Activated CD8-positive, alpha-beta memory T cell treated with anti-CD3 and anti-CD28 coated beads, Interleukin-2, amount 50 U/mL, for 48 hours (primary cell): Measurements from ENCODE around the gene SLC17A3.

ENCODE experiments used
- DNase-seq: peaks from one replicate; pipeline ENCODE4 v3.0.0-alpha.2; 2020

The SLC17A3 gene

GRCh38 chr6:25835442-25836283 lies 38.4 kb downstream of the SLC17A3 start:
- no peak for DNase-seq

- DNase-seq, result no peak
Observed at GRCh38 chr6:25834950-25835349, 39.1 kb downstream of the SLC17A3 start.

- DNase-seq, result no peak
Observed at GRCh38 chr6:25833136-25833535, 40.9 kb downstream of the SLC17A3 start.

DNA sequence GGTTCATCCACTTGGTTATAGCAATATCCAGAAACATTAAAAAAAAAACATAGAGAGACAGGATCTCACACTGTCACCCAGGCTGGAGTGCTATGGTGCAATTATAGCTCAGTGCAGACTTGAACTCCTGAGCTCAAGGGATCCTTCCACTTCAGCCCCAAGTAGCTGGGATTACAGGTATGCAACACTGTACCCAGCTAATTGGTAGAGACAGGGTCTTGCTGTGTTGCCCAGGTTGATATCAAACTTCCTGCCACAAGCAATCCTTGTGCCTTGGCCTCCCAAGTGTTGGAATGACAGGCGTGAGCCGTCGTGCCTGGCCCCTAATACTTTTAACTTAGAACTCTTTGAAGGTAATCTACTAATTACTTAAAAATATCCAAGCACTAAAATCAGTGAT lies 41.4 kb downstream of the SLC17A3 start:
- DNase-seq, result no peak

DNA sequence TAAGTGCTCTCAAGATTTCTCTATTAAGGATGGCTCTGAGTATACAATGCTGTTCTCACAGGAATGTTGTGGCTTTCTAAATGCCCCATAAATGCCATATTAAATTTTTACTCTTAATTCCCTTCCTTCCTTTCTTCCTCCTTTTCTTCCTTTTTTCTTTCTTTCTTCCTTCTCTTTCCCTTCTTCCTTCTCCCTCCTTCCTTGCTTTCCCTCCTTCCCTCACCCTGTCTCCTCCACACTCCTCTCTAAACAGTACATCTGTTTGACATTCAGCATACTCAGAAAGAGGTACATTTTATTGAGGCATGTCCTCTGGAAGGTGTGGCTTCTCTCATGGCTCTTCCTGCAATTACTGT lies 41.8 kb downstream of the SLC17A3 start:
- no peak for DNase-seq

GRCh38 chr6:25831532-25832306 lies 42.3 kb downstream of the SLC17A3 start, which contains the start of gene SLC17A1:
SLC17A1 (minus strand) TSS chr6:25832052; CDS start chr6:25830557, 1,495 bp downstream.
- no peak for DNase-seq

- no peak for DNase-seq
Observed at GRCh38 chr6:25830458-25830857, 43.6 kb downstream of the SLC17A3 start.

DNA sequence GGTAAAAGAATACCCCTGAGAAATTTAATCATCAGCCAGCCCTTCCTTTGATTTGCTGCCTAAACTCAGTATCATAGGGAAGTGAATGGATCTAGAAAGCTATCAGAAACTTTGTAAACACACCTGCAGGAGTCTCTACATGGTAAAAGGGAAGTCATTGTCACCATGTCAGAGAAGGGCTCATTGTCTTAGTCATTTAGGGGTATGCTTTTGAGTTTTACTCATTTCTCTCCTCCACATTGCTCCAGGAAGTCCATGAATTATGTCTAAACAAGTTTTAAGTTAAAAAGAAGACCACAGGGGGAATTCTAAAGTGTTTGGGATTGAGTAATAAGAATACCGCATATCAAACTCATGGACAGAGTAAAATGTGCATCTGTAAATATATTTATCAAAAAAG lies 44.7 kb downstream of the SLC17A3 start:
- DNase-seq, result no peak

- DNase-seq, result no peak
Observed at GRCh38 chr6:25821341-25821740, 52.7 kb downstream of the SLC17A3 start.

DNA sequence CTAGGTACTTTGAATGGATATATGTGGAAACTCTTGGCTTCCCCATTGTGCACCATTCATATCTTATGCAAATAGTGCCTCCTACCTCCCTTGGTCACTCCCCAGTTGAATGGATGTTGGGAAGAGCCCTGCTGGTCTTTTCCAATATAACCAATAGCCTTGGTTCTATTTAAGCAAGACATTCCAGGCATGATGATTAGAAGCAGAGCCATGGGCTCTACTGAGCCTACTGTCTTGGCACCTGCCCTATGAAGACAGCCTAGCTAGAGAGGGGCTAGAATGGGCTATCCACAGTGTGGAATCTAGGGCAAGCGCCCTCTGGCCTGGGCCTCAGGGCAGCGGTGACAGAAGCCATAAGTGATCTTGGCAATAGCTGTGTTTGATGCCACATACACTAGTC lies 57.8 kb downstream of the SLC17A3 start:
- no peak for DNase-seq

DNA sequence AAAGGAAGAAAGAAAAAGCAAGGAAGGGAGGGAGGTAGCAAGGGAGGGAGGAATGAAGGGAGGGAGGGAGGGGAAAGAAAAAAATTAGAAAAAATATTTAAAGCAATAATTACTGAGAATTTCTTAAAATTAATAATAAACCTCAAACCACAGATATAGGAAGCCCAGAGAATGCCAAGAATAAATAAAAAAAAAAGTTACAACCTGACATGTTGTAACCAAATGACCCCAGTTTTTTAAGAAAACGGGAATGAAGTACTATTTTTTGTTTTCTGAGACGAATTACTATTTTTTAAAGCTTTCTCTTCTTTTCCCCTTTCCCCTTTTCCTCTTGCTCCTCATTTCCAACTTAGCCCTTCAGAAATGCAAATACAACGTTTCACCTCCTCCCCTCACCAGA lies 58.8 kb downstream of the SLC17A3 start:
- DNase-seq, result no peak

DNA sequence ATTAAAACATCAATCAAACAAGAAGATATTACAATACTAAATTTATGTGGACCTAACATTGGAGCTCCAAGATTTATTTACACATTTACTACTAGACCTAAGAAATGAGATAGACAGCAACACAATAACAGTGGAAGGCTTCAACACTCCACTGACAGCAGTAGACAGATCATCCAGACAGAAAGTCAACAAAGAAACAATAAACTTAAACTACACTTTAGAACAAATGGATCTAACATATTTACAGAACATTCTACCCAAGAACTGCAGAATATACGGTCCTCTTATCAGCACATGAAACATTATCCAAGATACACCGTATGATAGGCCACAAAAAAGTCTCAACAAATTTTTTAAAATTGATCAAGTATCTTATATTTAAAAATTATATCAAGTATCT lies 69.2 kb downstream of the SLC17A3 start:
- no peak for DNase-seq

DNA sequence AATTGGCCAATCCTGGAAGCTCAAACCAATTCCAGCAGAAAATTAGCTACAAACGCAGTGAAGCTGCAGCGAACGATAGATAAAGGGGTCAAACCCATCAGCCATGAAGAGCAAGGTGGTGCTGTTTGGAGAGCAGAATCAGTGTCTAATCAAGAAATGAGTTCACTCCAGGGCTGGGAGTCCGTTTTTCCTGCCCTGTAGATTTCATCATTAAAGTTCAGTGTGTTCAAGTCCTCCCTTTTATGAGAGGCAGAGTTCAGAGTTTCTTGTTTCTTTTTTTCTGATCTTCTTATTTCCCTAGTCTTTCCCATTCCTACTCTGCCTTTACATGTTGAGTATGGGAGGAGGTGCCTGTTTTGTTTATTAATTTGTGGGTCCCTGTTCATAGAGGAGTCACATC lies 72.6 kb downstream of the SLC17A3 start:
- no peak for DNase-seq
